ENCODE data around the gene TM4SF20.
"Not testable (repeated sequence)": the region's sequence is repeated elsewhere in the genome, so short reads cannot be mapped to it uniquely, and the experiment has no call there.

TM4SF20 gene

DNA sequence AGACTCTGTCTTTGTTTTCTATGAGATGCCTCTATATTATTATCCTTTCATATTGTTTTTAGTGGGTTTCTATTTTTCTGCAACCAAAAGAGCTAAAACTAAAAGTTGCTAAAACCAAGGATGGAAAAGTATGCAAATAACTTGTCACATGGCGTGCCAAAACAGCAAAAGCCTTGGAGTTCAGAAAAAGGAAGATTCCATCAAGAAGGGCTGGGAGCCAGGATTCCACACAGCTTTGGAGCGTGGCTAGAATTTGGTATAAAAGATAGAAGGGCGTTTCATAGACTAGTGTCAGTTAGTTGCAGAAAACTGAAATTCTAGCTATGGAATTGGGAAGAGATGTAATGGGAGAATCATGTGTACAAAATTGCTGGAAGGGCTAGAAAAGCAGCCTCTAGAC lies 4.6 kb upstream of the TM4SF20 start:
- no CpG with 5 or more reads among the region's 3 CpGs for WGBS (ENCODE audit: insufficient coverage, insufficient read length)
- no peaks in the 10 kb centered on the region for H3K4me1 ChIP-seq (ENCODE audit: control insufficient read depth, insufficient read depth, low read length)

DNA sequence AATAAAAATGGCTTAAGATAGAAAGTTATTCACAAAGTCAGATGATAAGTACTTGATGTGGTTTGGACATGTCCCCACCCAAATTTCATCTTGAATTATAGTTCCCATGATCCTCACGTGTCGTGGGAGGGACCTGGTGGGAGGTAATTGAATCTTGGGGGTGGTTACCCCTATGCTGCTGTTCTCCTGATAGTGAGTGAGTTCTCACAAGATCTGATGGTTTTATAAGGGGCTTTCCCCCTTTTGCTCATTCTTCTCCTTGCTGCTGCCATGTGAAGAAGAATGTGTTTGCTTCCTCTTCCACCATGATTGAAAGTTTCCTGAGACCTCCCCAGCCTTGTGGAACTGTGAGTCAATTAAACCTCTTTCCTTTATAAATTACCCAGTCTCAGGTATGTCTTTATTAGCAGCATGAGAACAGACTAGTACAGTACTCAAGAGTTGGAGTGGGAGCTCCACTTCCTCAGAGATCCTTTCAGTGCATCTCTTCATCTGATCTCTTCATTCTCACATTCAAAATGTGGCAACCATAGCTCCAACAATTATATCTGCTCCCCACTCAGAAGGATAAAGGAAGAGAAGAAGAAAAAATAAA lies 3.2 kb upstream of the TM4SF20 start:
- no CpG with 5 or more reads among the region's 2 CpGs for WGBS (ENCODE audit: insufficient coverage, insufficient read length)
- H3K36me3 ChIP-seq (ENCODE audit: control insufficient read depth, insufficient read depth, low read length), result not testable (repeated sequence)

More for the DNA sequence above, 4.6 kb upstream of the TM4SF20 start:
- no peaks in the 10 kb centered on the region for H3K36me3 ChIP-seq (ENCODE audit: control insufficient read depth, insufficient read depth, low read length)
- no peak overlapping the region for H3K4me3 ChIP-seq (ENCODE audit: low read length)
- H3K27me3 ChIP-seq (ENCODE audit: control insufficient read depth, insufficient read depth, low read length), result no peaks in the 10 kb centered on the region
- DNase-seq (ENCODE audit: low read depth, low spot score), result no peak
- no peaks in the 10 kb centered on the region; the same call in 1 of the 2 replicates for H3K9me3 ChIP-seq (ENCODE audit: control insufficient read depth, insufficient read depth, low read length)
- no peak overlapping the region for H3K27ac ChIP-seq (ENCODE audit: low read length)

DNA sequence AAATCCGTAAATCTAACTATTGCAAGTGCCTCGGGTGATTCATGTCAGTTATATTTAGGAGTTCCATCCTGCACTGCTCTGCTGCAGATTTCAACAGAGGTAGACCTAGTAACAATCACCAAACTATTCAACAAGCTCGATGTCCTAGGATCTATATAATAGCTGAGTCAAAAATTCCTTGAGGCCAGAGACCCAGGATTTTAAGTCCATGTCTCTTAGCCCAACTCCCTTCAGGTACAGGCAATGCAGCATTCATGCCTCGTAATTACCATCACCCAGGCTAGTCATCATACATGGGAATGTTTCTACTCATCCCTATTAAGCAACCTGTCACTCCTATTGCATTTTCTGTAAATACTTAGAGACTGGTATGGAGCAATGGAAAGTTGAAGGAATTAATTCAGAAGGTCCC lies 729 bp downstream of the TM4SF20 start:
- no CpG with 5 or more reads among the region's 4 CpGs for WGBS (ENCODE audit: insufficient coverage, insufficient read length)
- no peak overlapping the region for H3K4me3 ChIP-seq (ENCODE audit: low read length)
- H3K27me3 ChIP-seq (ENCODE audit: control insufficient read depth, insufficient read depth, low read length), result no peaks in the 10 kb centered on the region
- no peaks in the 10 kb centered on the region for H3K36me3 ChIP-seq (ENCODE audit: control insufficient read depth, insufficient read depth, low read length)
- DNase-seq (ENCODE audit: low read depth, low spot score), result no peak
- no peak overlapping the region for H3K27ac ChIP-seq (ENCODE audit: low read length)
- H3K9me3 ChIP-seq (ENCODE audit: control insufficient read depth, insufficient read depth, low read length), result no peaks in the 10 kb centered on the region
- no peaks in the 10 kb centered on the region for H3K4me1 ChIP-seq (ENCODE audit: control insufficient read depth, insufficient read depth, low read length)

More for the DNA sequence above, 3.2 kb upstream of the TM4SF20 start:
- H3K27me3 ChIP-seq (ENCODE audit: control insufficient read depth, insufficient read depth, low read length); H3K27ac ChIP-seq (ENCODE audit: low read length); H3K4me1 ChIP-seq (ENCODE audit: control insufficient read depth, insufficient read depth, low read length); H3K9me3 ChIP-seq (ENCODE audit: control insufficient read depth, insufficient read depth, low read length); DNase-seq (ENCODE audit: low read depth, low spot score); H3K4me3 ChIP-seq (ENCODE audit: low read length): not testable (repeated sequence)

DNA sequence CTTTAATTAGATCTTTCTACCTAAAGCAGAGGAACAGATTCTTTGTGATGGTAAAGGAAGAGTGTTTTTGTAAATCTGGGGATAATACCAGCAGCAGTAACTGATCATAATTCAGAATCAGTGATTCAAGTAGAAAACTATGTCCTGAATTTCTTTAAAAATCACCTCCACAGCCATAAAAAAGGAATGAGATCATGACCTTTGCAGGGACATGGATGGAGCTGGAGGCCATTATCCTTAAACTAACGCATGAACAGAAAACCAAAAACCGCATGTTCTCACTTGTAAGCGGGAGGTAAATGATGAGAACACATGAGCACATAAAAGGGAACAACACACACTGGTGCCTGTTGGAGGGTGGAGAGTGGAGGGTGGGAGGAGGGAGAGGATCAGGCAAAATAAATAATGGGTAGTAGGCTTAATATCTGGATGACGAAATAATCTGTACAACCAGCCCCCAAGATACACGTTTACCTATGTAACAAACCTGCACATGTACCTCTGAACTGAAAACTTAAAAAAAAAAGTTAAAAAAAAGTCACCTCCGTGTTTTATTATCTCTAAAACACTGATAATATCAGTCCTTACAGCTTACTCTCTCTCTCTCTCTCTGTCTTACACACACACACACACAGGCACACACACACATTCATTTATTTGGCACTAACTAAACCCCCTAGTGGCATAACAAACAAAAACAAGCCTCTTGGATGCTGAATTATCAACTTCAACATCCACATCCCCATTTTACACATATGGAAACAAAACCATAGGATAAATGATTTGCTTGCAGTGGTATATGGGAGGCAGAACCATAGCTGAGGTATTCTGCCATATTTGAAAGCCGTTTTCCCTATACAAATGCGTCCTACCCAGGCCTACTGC lies 1.4 kb downstream of the TM4SF20 start:
- DNase-seq (ENCODE audit: low read depth, low spot score), result no peak
- no CpG with 5 or more reads among the region's 8 CpGs for WGBS (ENCODE audit: insufficient coverage, insufficient read length)
- no peak overlapping the region for H3K27ac ChIP-seq (ENCODE audit: low read length)

DNA sequence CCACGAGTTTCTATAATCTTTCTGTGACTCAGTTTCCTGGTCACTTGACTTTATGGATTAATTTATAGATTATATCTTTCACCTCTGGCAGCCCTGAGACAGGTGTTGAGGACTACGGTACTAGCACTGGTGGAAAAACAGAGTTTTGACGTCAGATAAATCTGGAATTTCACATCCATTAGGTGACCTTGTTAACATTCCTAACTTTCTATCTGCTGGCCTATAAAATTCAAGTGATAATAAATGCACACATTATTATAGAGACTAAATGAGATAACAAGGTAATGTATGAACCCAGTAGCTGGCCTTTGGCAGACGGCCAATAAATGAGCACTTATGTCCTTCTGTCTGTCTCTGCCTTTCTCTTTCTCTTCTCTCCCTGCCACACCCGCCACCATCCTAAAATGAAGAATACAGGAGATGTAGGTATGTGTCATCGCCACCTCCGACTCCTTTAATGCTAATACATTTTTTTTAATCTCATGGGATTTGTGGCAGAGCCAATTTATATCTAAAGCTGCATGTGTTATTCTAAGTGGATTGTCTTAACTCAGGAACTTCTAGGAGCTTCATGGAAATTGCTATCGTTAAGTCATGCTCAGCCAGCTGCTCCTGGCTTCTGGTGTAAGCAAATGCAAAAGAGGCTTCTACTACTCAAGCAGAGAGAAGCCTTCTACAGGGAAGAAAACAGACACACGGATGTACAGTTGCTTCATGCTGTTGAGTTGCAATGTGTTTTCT lies 2.3 kb downstream of the TM4SF20 start:
- Histone ChIP-seq H3K9me3 (ENCODE audit: control insufficient read depth, insufficient read depth, low read length) (no peaks in the 10 kb centered on the region), H3K4me3 (ENCODE audit: low read length) (no peak overlapping the region), H3K36me3 (ENCODE audit: control insufficient read depth, insufficient read depth, low read length) (no peaks in the 10 kb centered on the region), H3K27me3 (ENCODE audit: control insufficient read depth, insufficient read depth, low read length) (no peaks in the 10 kb centered on the region), H3K4me1 (ENCODE audit: control insufficient read depth, insufficient read depth, low read length) (no peaks in the 10 kb centered on the region), H3K27ac (ENCODE audit: low read length) (no peak overlapping the region)
- no peak for DNase-seq (ENCODE audit: low read depth, low spot score)
- no CpG with 5 or more reads among the region's 9 CpGs for WGBS (ENCODE audit: insufficient coverage, insufficient read length)

More for the DNA sequence above, 1.4 kb downstream of the TM4SF20 start:
- no peaks in the 10 kb centered on the region for H3K27me3 ChIP-seq (ENCODE audit: control insufficient read depth, insufficient read depth, low read length)
- no peaks in the 10 kb centered on the region for H3K36me3 ChIP-seq (ENCODE audit: control insufficient read depth, insufficient read depth, low read length)
- H3K4me1 ChIP-seq (ENCODE audit: control insufficient read depth, insufficient read depth, low read length), result no peaks in the 10 kb centered on the region
- no peak overlapping the region for H3K4me3 ChIP-seq (ENCODE audit: low read length)
- H3K9me3 ChIP-seq (ENCODE audit: control insufficient read depth, insufficient read depth, low read length), result no peaks in the 10 kb centered on the region

DNA sequence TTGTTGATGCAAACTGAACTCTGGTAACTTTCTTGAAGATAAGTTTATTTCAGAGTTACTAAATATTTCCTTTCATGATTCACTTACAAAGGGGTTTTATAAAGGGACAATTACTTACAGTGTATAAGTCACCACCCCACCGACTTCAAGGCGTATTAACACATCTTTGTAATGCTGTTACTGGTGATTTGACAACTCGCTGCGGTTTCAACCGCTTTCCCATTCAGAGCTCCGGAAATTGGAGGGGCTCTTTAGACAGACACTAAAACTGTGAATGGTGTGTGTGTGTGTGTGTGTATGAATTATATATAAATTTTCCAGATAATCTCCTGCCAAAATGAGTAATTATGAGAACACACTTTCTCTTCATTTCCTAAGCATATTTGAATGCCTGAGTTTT lies 4.9 kb downstream of the TM4SF20 start:
- DNase-seq (ENCODE audit: low read depth, low spot score), result no peak

DNA sequence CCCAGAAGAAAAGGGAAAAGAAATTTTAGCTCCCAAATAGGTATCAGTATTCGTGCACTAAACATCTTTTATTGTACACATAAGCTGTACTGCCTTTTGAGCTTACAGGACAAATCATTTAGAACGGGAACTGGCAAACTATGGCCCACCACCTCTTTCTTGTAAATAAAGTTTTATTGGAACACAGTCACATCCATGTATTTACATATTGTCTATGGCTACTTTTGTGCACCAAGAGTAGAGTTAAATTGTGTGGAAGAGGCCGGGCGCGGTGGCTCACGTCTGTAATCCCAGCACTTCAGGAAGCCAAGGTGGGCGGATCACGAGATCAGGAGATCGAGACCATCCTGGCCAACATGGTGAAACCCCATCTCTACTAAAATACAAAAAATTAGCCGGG lies 5.7 kb downstream of the TM4SF20 start:
- no peak overlapping the region for H3K4me3 ChIP-seq (ENCODE audit: low read length)
- no peaks in the 10 kb centered on the region for H3K36me3 ChIP-seq (ENCODE audit: control insufficient read depth, insufficient read depth, low read length)
- WGBS (ENCODE audit: insufficient coverage, insufficient read length), result no CpG with 5 or more reads among the region's 10 CpGs
- no peaks in the 10 kb centered on the region for H3K4me1 ChIP-seq (ENCODE audit: control insufficient read depth, insufficient read depth, low read length)
- H3K27ac ChIP-seq (ENCODE audit: low read length), result no peak overlapping the region
- H3K27me3 ChIP-seq (ENCODE audit: control insufficient read depth, insufficient read depth, low read length), result no peaks in the 10 kb centered on the region
- no peak for DNase-seq (ENCODE audit: low read depth, low spot score)
- no peaks in the 10 kb centered on the region for H3K9me3 ChIP-seq (ENCODE audit: control insufficient read depth, insufficient read depth, low read length)

More for the DNA sequence above, 4.9 kb downstream of the TM4SF20 start:
- Histone ChIP-seq H3K36me3 (ENCODE audit: control insufficient read depth, insufficient read depth, low read length) (no peaks in the 10 kb centered on the region), H3K4me1 (ENCODE audit: control insufficient read depth, insufficient read depth, low read length) (no peaks in the 10 kb centered on the region), H3K9me3 (ENCODE audit: control insufficient read depth, insufficient read depth, low read length) (no peaks in the 10 kb centered on the region), H3K4me3 (ENCODE audit: low read length) (no peak overlapping the region), H3K27ac (ENCODE audit: low read length) (no peak overlapping the region), H3K27me3 (ENCODE audit: control insufficient read depth, insufficient read depth, low read length) (no peaks in the 10 kb centered on the region)
- no CpG with 5 or more reads among the region's 6 CpGs for WGBS (ENCODE audit: insufficient coverage, insufficient read length)

DNA sequence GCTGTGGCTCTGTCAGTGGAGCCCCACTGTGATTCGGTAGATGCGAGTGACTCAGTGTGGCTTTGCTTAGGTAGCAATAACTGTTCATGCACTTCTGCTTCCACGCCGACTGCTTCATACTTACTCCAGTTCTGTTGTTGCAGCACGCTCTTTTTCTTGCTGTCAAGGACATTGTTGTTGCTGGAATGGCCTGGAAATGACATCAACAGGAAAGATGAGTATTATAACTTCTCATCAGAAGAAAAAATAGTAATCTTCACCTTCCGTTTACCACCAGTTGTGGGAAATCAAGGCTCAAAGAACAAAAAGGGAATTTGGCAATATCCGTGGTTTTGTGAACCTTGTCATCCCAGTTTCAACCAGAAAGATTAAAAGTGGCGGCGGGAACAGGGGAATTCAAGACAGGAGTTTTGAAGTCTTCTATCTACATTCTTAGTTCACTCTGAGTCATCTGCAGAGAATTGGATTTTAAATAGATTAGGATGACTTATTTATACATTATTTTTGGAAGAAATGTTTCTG lies 8.3 kb downstream of the TM4SF20 start:
- H3K4me3 ChIP-seq (ENCODE audit: low read length), result no peak overlapping the region
- H3K4me1 ChIP-seq (ENCODE audit: control insufficient read depth, insufficient read depth, low read length), result no peaks in the 10 kb centered on the region
- H3K9me3 ChIP-seq (ENCODE audit: control insufficient read depth, insufficient read depth, low read length), result no peaks in the 10 kb centered on the region
- 0 out of 2 replicates have a peak, but pooled peaks cover 2% of the 10 kb centered on the region for H3K36me3 ChIP-seq (ENCODE audit: control insufficient read depth, insufficient read depth, low read length)
- no peak overlapping the region for H3K27ac ChIP-seq (ENCODE audit: low read length)
- WGBS (ENCODE audit: insufficient coverage, insufficient read length), result no CpG with 5 or more reads among the region's 9 CpGs
- H3K27me3 ChIP-seq (ENCODE audit: control insufficient read depth, insufficient read depth, low read length), result no peaks in the 10 kb centered on the region
- no peak for DNase-seq (ENCODE audit: low read depth, low spot score)

DNA sequence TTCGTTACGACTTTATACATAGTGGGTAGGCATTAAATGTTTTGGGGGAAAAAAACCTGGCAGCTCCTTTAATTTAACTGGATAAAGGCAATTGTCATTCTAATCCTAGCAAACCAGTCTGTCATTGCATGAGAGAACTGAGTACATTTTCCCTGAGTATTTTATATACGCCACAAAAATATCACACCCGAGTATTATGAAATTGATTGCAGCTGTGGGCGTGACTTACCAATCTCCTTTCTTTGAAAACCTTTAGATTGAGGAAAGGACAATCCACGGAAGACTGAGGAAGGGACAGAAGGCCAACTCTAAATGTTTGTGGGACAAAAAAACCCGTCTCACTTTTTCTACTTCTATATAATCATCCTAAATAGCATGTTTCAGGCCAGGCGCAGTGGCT lies 9.0 kb downstream of the TM4SF20 start:
- no peaks in the 10 kb centered on the region for H3K27me3 ChIP-seq (ENCODE audit: control insufficient read depth, insufficient read depth, low read length)
- H3K36me3 ChIP-seq (ENCODE audit: control insufficient read depth, insufficient read depth, low read length), result 0 out of 2 replicates have a peak, but pooled peaks cover 2% of the 10 kb centered on the region
- H3K4me1 ChIP-seq (ENCODE audit: control insufficient read depth, insufficient read depth, low read length), result no peaks in the 10 kb centered on the region
- no CpG with 5 or more reads among the region's 8 CpGs for WGBS (ENCODE audit: insufficient coverage, insufficient read length)
- no peak overlapping the region for H3K4me3 ChIP-seq (ENCODE audit: low read length)
- DNase-seq (ENCODE audit: low read depth, low spot score), result no peak
- H3K27ac ChIP-seq (ENCODE audit: low read length), result no peak overlapping the region
- H3K9me3 ChIP-seq (ENCODE audit: control insufficient read depth, insufficient read depth, low read length), result no peaks in the 10 kb centered on the region

DNA sequence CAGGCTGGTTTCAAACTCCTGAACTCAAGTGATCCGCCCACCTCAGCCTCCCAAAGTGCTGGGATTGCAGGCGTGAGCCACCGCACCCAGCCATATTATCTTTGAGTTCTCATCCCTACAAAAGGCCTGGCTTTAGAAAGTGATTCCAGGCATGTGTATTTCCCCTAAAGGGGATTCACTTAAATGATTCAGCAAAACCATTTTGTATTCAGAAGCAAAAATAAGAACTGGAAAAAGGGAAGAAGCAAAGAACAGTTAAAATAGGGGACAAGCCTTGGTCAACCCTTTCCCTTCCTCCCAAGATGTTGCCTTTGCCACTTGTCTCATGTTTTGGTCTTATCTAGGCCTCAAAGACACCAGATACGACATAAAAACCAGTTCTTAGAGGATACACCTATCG lies 10.5 kb downstream of the TM4SF20 start:
- Histone ChIP-seq H3K4me3 (ENCODE audit: low read length) (no peak overlapping the region), H3K9me3 (ENCODE audit: control insufficient read depth, insufficient read depth, low read length) (no peaks in the 10 kb centered on the region), H3K27me3 (ENCODE audit: control insufficient read depth, insufficient read depth, low read length) (no peaks in the 10 kb centered on the region), H3K4me1 (ENCODE audit: control insufficient read depth, insufficient read depth, low read length) (no peaks in the 10 kb centered on the region), H3K27ac (ENCODE audit: low read length) (no peak overlapping the region), H3K36me3 (ENCODE audit: control insufficient read depth, insufficient read depth, low read length) (0 out of 2 replicates have a peak, but pooled peaks cover 2% of the 10 kb centered on the region)
- no CpG with 5 or more reads among the region's 5 CpGs for WGBS (ENCODE audit: insufficient coverage, insufficient read length)
- DNase-seq (ENCODE audit: low read depth, low spot score), result no peak
